Measurements from ENCODE around the gene PSMD8.

The PSMD8 gene

DNA sequence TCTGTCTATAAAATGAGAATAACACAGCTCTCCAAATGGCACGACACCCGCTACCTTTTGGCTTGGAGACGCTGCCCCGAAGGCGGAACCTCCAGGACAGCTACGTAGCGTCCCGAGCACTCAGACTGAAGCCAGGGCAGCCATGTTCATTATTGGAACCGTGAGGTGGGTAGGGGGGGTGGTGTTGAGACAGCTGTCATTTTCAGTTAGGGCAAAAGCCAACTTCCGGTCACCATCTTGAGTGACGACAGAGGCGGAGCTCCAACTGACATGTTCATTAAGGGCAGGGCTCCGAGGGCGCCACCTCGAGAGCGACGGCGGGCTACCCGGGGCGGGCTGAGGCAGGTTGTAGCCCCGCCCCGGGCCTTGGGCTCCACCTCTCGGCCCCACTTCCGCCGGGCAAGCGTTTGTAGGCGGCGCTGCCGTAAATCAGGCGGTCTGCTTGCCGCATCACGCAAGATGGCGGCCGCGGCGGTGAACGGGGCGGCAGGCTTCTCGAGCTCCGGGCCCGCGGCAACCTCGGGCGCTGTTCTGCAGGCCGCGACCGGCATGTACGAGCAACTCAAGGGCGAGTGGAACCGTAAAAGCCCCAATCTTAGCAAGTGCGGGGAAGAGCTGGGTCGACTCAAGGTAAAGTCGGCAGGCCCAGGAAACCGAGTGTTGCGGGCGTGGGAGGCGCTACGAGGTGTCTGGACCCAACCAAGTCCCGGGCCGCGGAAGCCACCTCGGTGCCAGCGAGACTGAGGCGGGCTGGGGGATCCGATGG is at the start of gene PSMD8:
PSMD8 (plus strand) TSS at position 240 of the 766 bp plus-strand sequence; CDS start at position 271, 31 bp downstream.
- TF ChIP-seq, protein P1, sequence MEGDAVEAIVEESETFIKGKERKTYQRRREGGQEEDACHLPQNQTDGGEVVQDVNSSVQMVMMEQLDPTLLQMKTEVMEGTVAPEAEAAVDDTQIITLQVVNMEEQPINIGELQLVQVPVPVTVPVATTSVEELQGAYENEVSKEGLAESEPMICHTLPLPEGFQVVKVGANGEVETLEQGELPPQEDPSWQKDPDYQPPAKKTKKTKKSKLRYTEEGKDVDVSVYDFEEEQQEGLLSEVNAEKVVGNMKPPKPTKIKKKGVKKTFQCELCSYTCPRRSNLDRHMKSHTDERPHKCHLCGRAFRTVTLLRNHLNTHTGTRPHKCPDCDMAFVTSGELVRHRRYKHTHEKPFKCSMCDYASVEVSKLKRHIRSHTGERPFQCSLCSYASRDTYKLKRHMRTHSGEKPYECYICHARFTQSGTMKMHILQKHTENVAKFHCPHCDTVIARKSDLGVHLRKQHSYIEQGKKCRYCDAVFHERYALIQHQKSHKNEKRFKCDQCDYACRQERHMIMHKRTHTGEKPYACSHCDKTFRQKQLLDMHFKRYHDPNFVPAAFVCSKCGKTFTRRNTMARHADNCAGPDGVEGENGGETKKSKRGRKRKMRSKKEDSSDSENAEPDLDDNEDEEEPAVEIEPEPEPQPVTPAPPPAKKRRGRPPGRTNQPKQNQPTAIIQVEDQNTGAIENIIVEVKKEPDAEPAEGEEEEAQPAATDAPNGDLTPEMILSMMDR (IDR thresholded peaks at IDR 0.05; ENCODE audit: low read depth, low read length), result no peak
- H3K4me3 ChIP-seq (ENCODE audit: low read depth, low read length), result peak within 1 kb of the TSS; percentile 93

DNA sequence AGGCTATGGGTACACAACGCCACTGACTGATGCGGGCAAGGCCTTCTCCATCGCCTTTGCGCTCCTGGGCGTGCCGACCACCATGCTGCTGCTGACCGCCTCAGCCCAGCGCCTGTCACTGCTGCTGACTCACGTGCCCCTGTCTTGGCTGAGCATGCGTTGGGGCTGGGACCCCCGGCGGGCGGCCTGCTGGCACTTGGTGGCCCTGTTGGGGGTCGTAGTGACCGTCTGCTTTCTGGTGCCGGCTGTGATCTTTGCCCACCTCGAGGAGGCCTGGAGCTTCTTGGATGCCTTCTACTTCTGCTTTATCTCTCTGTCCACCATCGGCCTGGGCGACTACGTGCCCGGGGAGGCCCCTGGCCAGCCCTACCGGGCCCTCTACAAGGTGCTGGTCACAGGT is 47.8 kb upstream of the PSMD8 start:
- TF ChIP-seq, protein P1 (IDR thresholded peaks at IDR 0.05; ENCODE audit: low read depth, low read length), result no peak
- H3K4me3 ChIP-seq (ENCODE audit: low read depth, low read length), result no peak overlapping the region

DNA sequence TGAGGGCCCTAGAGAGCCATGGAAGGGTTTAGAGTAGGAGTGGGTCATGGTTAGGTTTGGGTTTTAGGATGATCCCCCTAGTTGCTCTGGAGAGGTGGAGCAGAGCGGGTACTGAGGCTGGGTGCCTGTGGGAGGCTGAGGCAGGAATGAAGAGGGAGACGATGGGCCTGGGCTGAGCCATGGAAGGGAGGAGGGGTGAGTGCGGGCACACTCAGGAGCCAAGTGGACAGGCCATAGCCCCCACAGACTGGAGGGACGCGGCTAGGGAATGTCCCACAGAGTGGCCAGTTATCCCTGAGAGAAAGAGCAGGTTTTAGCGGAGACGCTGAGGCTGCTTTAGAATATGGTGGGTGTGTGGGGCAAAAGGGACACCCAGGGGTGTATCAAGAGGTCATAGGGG is 44.7 kb upstream of the PSMD8 start:
- H3K4me3 ChIP-seq (ENCODE audit: low read depth, low read length), result no peak overlapping the region
- TF ChIP-seq, protein P1 (IDR thresholded peaks at IDR 0.05; ENCODE audit: low read depth, low read length), result no peak

DNA sequence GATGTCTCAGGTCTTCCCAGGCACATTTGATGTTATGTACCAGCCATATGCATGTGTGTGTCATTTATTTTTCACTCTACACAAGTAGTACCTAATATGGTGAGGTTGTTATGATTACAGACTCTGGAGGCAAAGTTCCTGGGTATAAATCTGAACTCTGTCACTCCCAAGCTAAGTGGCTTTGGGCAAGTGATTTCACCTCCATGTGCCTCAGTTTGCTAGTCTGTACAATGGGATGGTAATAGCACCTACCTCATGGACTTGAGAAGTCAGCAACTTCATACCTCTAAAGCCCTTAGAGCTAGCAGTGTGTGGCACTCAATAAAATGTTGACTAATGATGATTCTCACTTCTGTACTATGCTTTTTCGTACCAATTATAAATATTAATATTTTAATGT is 42.6 kb upstream of the PSMD8 start:
- H3K4me3 ChIP-seq (ENCODE audit: low read depth, low read length), result no peak overlapping the region
- TF ChIP-seq, protein P1 (IDR thresholded peaks at IDR 0.05; ENCODE audit: low read depth, low read length), result no peak

DNA sequence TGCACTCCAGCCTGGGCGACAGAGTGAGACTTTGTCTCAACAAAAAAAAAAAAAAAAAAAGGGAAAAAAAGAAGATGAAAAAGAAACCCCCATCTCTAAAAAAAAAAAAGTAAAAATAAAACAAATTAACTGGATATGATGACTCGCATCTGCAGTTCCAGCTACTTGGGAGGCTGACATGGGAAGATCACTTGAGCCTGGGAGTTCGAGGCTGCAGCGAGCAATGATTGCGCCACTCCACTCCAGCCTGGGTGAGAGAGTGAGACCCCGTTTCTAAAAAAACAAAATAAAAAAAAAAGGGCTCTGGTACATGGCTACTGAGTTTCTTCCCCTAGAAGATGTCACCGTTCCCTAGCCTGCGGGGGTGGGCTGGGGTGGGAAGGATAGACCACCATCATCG is 41.1 kb upstream of the PSMD8 start:
- TF ChIP-seq, protein P1 (IDR thresholded peaks at IDR 0.05; ENCODE audit: low read depth, low read length), result no peak
- H3K4me3 ChIP-seq (ENCODE audit: low read depth, low read length), result no peak overlapping the region

DNA sequence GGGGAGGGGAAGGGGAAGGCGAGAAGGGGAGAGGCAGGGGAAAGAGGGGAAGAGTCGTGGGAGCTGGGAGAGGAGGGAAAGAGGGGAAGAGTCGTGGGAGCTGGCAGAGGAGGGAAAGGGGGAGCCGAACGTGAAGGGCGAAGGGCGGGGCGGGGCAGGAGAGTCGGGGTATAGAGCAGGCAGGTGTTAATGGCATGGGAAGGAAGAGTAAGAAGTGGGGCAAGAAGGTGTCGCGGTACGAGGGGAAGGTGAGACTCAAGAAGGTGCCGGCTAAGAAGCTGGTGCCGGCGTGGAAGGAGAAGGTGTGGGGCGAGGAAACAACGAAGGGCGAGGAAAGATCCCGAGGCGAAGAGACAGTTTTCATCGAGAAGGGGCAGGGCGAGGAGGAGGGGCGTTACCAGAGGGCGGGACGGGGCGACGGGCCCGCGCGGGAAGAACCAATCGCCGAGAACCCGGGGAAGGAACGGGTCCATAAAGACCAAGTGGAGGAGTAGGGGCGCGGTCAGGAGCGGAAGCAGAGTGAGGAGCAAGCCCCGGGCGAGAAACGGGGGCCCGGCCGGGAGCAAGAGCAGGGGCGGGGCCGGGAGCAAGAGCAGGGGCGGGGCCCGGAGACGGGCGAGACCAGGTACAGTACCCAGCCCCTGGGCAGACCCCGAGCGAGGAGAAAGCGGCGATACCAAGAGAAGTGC is 38.3 kb upstream of the PSMD8 start:
- TF ChIP-seq, protein P1 (IDR thresholded peaks at IDR 0.05; ENCODE audit: low read depth, low read length), result no peak
- peak overlapping the region; percentile 73 for H3K4me3 ChIP-seq (ENCODE audit: low read depth, low read length)
